Endodermal cell (in vitro differentiated cells): Measurements from ENCODE around the gene MT1A. TPM values are rescaled to one million over a fixed set of nuclear protein-coding genes. Genes with fewer than 3 reads are reported as not detected.

Experiments used
- DNase-seq: peaks from one replicate; pipeline ENCODE4 v3.0.0-alpha.2; 2017
- H3K27ac ChIP-seq: 2 replicates; pipeline ENCODE4 v1.5.1; 2013; ENCODE audit warnings: mild to moderate bottlenecking, low read depth, low read length, moderate library complexity
- H3K27me3 ChIP-seq: 2 replicates; pipeline ENCODE4 v1.6.1; 2013; ENCODE audit warnings: mild to moderate bottlenecking, low read length, moderate library complexity; ENCODE audit not compliant: insufficient read depth, control insufficient read depth, poor library complexity, severe bottlenecking
- H3K36me3 ChIP-seq: 2 replicates; pipeline ENCODE4 v1.7.0; 2013; ENCODE audit warnings: mild to moderate bottlenecking, low read length, moderate library complexity; ENCODE audit not compliant: control insufficient read depth, insufficient read depth
- H3K4me1 ChIP-seq: one replicate; pipeline ENCODE4 v1.7.0; 2013; ENCODE audit warnings: low read length; ENCODE audit not compliant: control insufficient read depth, insufficient read depth
- H3K4me3 ChIP-seq: 2 replicates; pipeline ENCODE4 v1.5.1; 2013; ENCODE audit warnings: mild to moderate bottlenecking, low read length, moderate library complexity
- H3K9ac ChIP-seq: 2 replicates; pipeline ENCODE4 v1.6.1; 2013; ENCODE audit warnings: mild to moderate bottlenecking, low read length, moderate library complexity; ENCODE audit not compliant: poor library complexity, severe bottlenecking; ENCODE audit errors: extremely low read depth
- H3K9me3 ChIP-seq: 2 replicates; pipeline ENCODE4 v1.6.1; 2013; ENCODE audit warnings: mild to moderate bottlenecking, low read length, moderate library complexity; ENCODE audit not compliant: control insufficient read depth
- H3K27ac Mint-ChIP-seq: 2 replicates; pipeline ENCODE4 v1.8.0; 2020; ENCODE audit warnings: mixed read lengths
- H3K27me3 Mint-ChIP-seq: 2 replicates; pipeline ENCODE4 v1.8.0; 2021; ENCODE audit warnings: mild to moderate bottlenecking, mixed read lengths; ENCODE audit not compliant: insufficient read depth
- H3K36me3 Mint-ChIP-seq: 2 replicates; pipeline ENCODE4 v1.8.0; 2020; ENCODE audit warnings: low read depth, mixed read lengths
- H3K4me1 Mint-ChIP-seq: 2 replicates; pipeline ENCODE4 v1.8.0; 2020; ENCODE audit warnings: mixed read lengths
- H3K4me3 Mint-ChIP-seq: 2 replicates; pipeline ENCODE4 v1.8.0; 2020; ENCODE audit warnings: mild to moderate bottlenecking, moderate library complexity, mixed read lengths
- H3K9me3 Mint-ChIP-seq: 2 replicates; pipeline ENCODE4 v1.8.0; 2020; ENCODE audit warnings: mild to moderate bottlenecking, mixed read lengths
- CTCF ChIP-seq: fragments of 200-600 bp; sonication (generic); conservative IDR thresholded peaks from 2 replicates; pipeline ENCODE4 v1.5.0; 2021; ENCODE audit warnings: antibody characterized with exemption, mild to moderate bottlenecking
- WGBS, 2 experiments: methylation state at CpG; one replicate each; pipeline versions ENCODE4 v1.1.5 to v1.1.7; 2013; ENCODE audit warnings: missing lambda C conversion rate in 2 of 2, mixed read lengths in 1 of 2; ENCODE audit not compliant: insufficient coverage in 1 of 2, insufficient read length in 1 of 2; 5-methylcytosine and 5-hydroxymethylcytosine counted together
- total RNA-seq, 2 donors: library from RNA; stranded (reverse); fragmentation: NEBNext Ultra II Directional in 1 of 2; extraction: Animal tissue kit (Norgen Biotek cat#: 25700) in 1 of 2; gene quantifications; 2 replicates in 1 of 2; 3 replicates in 1 of 2; pipeline ENCODE4 v1.2.1, GENCODE V29; 2021

MT1A gene
- total RNA-seq, 2 donors from 2014 or later: not detected

- H3K27me3 ChIP-seq: peaks cover 84% of the 10 kb centered on the region
- Mint-ChIP-seq H3K4me3 (no peak overlapping the region), H3K36me3 (no peaks in the 10 kb centered on the region), H3K27me3 (peaks cover 89% of the 10 kb centered on the region), H3K27ac (no peak overlapping the region), H3K9me3 (no peaks in the 10 kb centered on the region), H3K4me1 (peaks cover 17% of the 10 kb centered on the region)
- no peak overlapping the region for H3K27ac ChIP-seq
- no peaks in the 10 kb centered on the region for H3K36me3 ChIP-seq
- H3K9me3 ChIP-seq: no peaks in the 10 kb centered on the region
- TF ChIP-seq CTCF: no peak
- no peak overlapping the region for H3K4me3 ChIP-seq
- DNase-seq: no peak
- no peak overlapping the region for H3K9ac ChIP-seq
- no peaks in the 10 kb centered on the region for H3K4me1 ChIP-seq
Observed at GRCh38 chr16:56613706-56614105, 24.8 kb upstream of the MT1A start.

GRCh38 chr16:56614549-56614991, 23.9 kb upstream of the MT1A start:
- Mint-ChIP-seq H3K4me1 (peaks cover 8% of the 10 kb centered on the region), H3K9me3 (no peaks in the 10 kb centered on the region), H3K4me3 (no peak overlapping the region), H3K27ac (no peak overlapping the region), H3K36me3 (no peaks in the 10 kb centered on the region), H3K27me3 (peaks cover 89% of the 10 kb centered on the region)
- DNase-seq: no peak
- H3K36me3 ChIP-seq: no peaks in the 10 kb centered on the region
- TF ChIP-seq CTCF: no peak
- H3K27ac ChIP-seq: no peak overlapping the region
- H3K9ac ChIP-seq: no peak overlapping the region
- H3K9me3 ChIP-seq: no peaks in the 10 kb centered on the region
- no peak overlapping the region for H3K4me3 ChIP-seq
- peaks cover 84% of the 10 kb centered on the region for H3K27me3 ChIP-seq
- H3K4me1 ChIP-seq: no peaks in the 10 kb centered on the region

- no peak overlapping the region for H3K4me3 ChIP-seq
- Mint-ChIP-seq H3K27ac (no peak overlapping the region), H3K4me3 (no peak overlapping the region), H3K4me1 (peaks cover 7% of the 10 kb centered on the region), H3K36me3 (no peaks in the 10 kb centered on the region), H3K9me3 (no peaks in the 10 kb centered on the region), H3K27me3 (peaks cover 89% of the 10 kb centered on the region)
- WGBS, 2 experiments: 80 to 83% methylated on average over 1 to 2 of the region's 3 CpGs
- H3K36me3 ChIP-seq: no peaks in the 10 kb centered on the region
- no peak for TF ChIP-seq CTCF
- no peak for DNase-seq
- no peaks in the 10 kb centered on the region for H3K4me1 ChIP-seq
- H3K9ac ChIP-seq: no peak overlapping the region
- H3K9me3 ChIP-seq: no peaks in the 10 kb centered on the region
- no peak overlapping the region for H3K27ac ChIP-seq
- H3K27me3 ChIP-seq: peaks cover 81% of the 10 kb centered on the region
Observed at GRCh38 chr16:56615353-56615752, 23.1 kb upstream of the MT1A start.
